ENCODE results near the gene PCDHA5.
"Not testable (repeated sequence)": the region's sequence is repeated elsewhere in the genome, so short reads cannot be mapped to it uniquely, and the experiment has no call there.

Gene PCDHA5

GRCh38 chr5:140827704-140828361 lies 6.4 kb downstream of the PCDHA5 start, which contains the start of gene PCDHA6:
TSS of gene PCDHA6 (plus strand) at chr5:140827960. CDS start at chr5:140828092, 132 bp downstream.
- no peak for DNase-seq

GRCh38 chr5:140828362-140828737 lies 6.9 kb downstream of the PCDHA5 start:
- DNase-seq = no peak

GRCh38 chr5:140829511-140830501 lies 8.4 kb downstream of the PCDHA5 start:
- not testable (repeated sequence) for DNase-seq

- peak; percentile 8 for DNase-seq
These were observed 12.6 kb downstream of the PCDHA5 start, which contains the start of gene PCDHA7 for GRCh38 chr5:140833993-140834392. TSS of gene PCDHA7 (plus strand) at chr5:140834269. CDS start at chr5:140834384, 115 bp downstream.

- not testable (repeated sequence) for DNase-seq
These were observed 13.1 kb downstream of the PCDHA5 start for GRCh38 chr5:140834439-140835008.

- no peak for DNase-seq
These were observed 14.5 kb downstream of the PCDHA5 start for GRCh38 chr5:140835622-140836510.

GRCh38 chr5:140840978-140841962 lies 19.9 kb downstream of the PCDHA5 start, which contains the start of gene PCDHA8:
TSS of gene PCDHA8 (plus strand) at chr5:140841187. CDS start at chr5:140841322, 135 bp downstream.
- peak; percentile 40 for DNase-seq

- DNase-seq = no peak
These were observed 21.7 kb downstream of the PCDHA5 start for GRCh38 chr5:140842798-140843733.

- DNase-seq = not testable (repeated sequence)
These were observed 27.0 kb downstream of the PCDHA5 start, which contains the start of gene PCDHA9 for GRCh38 chr5:140848139-140849102. TSS of gene PCDHA9 (plus strand) at chr5:140848382. CDS start at chr5:140848496, 114 bp downstream.

GRCh38 chr5:140849831-140850634 lies 28.6 kb downstream of the PCDHA5 start:
- DNase-seq = not testable (repeated sequence)

- peak; percentile 63 for DNase-seq
These were observed 34.6 kb downstream of the PCDHA5 start, which contains the start of gene PCDHA10 for GRCh38 chr5:140855772-140856674. TSS of gene PCDHA10 (plus strand) at chr5:140855897. CDS start at chr5:140856049, 152 bp downstream.

GRCh38 chr5:140857177-140857986 lies 36.0 kb downstream of the PCDHA5 start:
- no peak for DNase-seq

GRCh38 chr5:140857987-140858240 lies 36.5 kb downstream of the PCDHA5 start:
- no peak for DNase-seq

- no peak for DNase-seq
These were observed 41.3 kb downstream of the PCDHA5 start for GRCh38 chr5:140862441-140863295.
